ENCODE measurements around the gene LINGO3. TPM values are rescaled to one million over a fixed set of nuclear protein-coding genes. Genes with fewer than 3 reads are reported as not detected.

The LINGO3 gene
- total RNA-seq, 4 donors from 2014 or later: 0.45 TPM; not detected in 3

DNA sequence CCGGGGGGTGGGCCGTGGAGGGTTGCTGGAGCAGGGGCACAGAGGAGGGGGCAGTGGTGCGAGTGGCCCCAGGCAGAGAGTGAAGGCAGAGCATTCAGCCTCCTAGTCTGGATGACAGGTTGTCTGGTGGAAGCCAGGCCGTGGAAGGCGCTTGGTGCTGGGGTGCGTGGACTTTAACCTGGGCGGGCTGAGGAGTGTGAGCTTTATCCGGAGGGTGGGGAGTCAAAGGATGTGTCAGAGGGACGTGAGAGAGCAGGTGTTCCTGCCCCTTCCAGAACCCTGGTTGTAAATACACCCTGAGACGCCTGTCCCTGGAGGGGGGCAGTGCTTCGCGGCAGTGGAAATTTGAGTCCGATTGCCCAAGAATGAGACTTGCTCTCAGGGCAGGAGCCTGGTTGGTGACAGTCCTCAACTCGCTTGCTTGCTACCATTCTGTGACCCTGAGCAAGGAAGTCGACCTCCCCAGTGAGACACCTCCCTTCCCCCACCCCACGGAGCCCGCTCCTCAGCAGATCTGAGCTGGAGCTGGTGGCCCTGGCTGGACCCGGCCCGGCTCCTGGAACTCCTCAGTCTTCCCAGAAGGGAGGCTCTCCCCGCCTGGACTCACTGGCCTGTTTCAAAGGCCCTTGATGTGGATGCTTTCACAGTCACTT, 22.8 kb upstream of the LINGO3 start:
- intact Hi-C loops (cut with DNase I): loop anchor here (5.0 kb wide), 1 partner anchor 93 kb away; the partner anchor contains the start of genes PLEKHJ1 and SF3A2
- Histone ChIP-seq H3K36me3 (no peaks in the 10 kb centered on the region), H3K27ac (no peak overlapping the region), H3K4me3 (replicated peaks in 1 of 3) (no peak overlapping the region), H3K9me3 (no peaks in the 10 kb centered on the region), H3K27me3 (no peaks in the 10 kb centered on the region), H3K4me1 (peaks cover 40 to 60% of the 10 kb centered on the region in 2 donors)
- no peak for TF ChIP-seq POLR2A (IDR thresholded peaks at IDR 0.05)
- TF ChIP-seq CTCF (IDR thresholded peaks at IDR 0.05): no peak
- DNase-seq: peak; percentile 14 to 20
- 70 to 78% methylated on average over 18 to 19 of the region's 20 CpGs for WGBS, 2 donors

GRCh38 chr19:2330255-2330631, 22.3 kb upstream of the LINGO3 start:
- Histone ChIP-seq H3K4me1 (peaks cover 40 to 60% of the 10 kb centered on the region in 2 donors), H3K27ac (no peak overlapping the region), H3K9me3 (no peaks in the 10 kb centered on the region), H3K4me3 (replicated peaks in 1 of 3) (no peak overlapping the region), H3K27me3 (no peaks in the 10 kb centered on the region), H3K36me3 (no peaks in the 10 kb centered on the region)
- no peak for TF ChIP-seq CTCF (IDR thresholded peaks at IDR 0.05)
- TF ChIP-seq POLR2A (IDR thresholded peaks at IDR 0.05): no peak
- WGBS, 2 donors: 82 to 85% methylated on average over 10 of the region's 10 CpGs
- intact Hi-C loops (cut with DNase I): loop anchor here (5.0 kb wide), 1 partner anchor 93 kb away; the partner anchor contains the start of genes PLEKHJ1 and SF3A2
- no peak for DNase-seq

- Histone ChIP-seq H3K9me3 (no peaks in the 10 kb centered on the region), H3K27ac (no peak overlapping the region), H3K27me3 (no peaks in the 10 kb centered on the region), H3K4me1 (peaks cover 40 to 60% of the 10 kb centered on the region in 2 donors), H3K36me3 (no peaks in the 10 kb centered on the region), H3K4me3 (replicated peaks in 1 of 3) (peak overlapping the region in 2 of 3 donors; percentile 60 to 84)
- intact Hi-C loops (cut with DNase I): no loop called here
- DNase-seq: no peak
- 62 to 68% methylated on average over 13 of the region's 13 CpGs for WGBS, 2 donors
- no peak for TF ChIP-seq CTCF (IDR thresholded peaks at IDR 0.05)
- TF ChIP-seq POLR2A (IDR thresholded peaks at IDR 0.05): no peak
These were observed 21.6 kb upstream of the LINGO3 start for GRCh38 chr19:2329501-2329916.

GRCh38 chr19:2329149-2329478, 21.2 kb upstream of the LINGO3 start:
- H3K9me3 ChIP-seq: no peaks in the 10 kb centered on the region
- intact Hi-C loops (cut with DNase I): no loop called here
- H3K27me3 ChIP-seq: no peaks in the 10 kb centered on the region
- H3K4me3 ChIP-seq (replicated peaks in 1 of 3): peak overlapping the region; percentile 60 to 92 (median 84)
- 4 to 12% methylated on average over 5 to 16 of the region's 16 CpGs for WGBS, 2 donors
- H3K27ac ChIP-seq: peak overlapping the region in 1 of 3 donors; percentile 35
- no peaks in the 10 kb centered on the region for H3K36me3 ChIP-seq
- TF ChIP-seq CTCF (IDR thresholded peaks at IDR 0.05) (no peak), POLR2A (IDR thresholded peaks at IDR 0.05) (no peak)
- peaks cover 40 to 60% of the 10 kb centered on the region in 2 donors for H3K4me1 ChIP-seq
- no peak for DNase-seq

DNA sequence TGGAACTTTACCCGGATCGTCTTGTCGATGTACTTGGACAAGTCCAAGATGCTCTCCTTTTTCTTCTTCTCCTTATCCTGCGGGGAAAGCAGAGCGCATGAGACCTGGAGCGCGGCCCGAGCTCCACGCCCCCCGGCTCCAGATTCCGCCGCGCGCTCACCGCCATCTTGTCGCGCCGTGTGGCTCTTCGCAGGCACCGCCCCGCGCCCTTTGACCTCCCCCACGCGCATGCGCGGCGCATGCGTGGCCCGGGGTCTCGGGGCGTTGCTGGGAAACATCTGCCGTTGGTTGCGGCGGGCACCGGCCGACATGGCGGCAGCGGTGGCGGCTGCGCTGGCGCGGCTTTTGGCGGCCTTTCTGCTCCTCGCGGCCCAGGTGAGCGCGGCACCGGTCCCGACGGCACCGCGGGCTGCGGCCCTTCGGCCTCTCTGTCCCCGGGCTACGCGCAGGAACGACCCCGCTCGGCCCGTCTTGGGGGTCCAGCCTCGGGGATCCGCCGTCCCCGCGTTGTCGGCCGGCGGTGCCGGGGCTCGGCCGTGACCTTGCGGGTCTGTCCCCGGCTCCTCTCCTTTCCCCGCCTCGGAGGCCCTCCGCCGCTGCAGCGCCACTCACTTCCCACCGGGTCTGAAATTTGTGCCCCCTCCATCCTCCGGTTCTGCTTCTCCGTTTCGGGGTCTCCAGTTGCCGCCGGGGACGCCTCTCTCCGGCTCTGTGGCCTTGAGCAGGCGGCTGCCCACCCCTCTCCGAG, 20.6 kb upstream of the LINGO3 start, which contains the start of the genes LSM7 and SPPL2B:
LSM7 (minus strand) TSS at position 186 of the 748 bp plus-strand sequence; CDS start at position 166, 20 bp downstream.
SPPL2B (plus strand) TSS at position 284 of the 748 bp plus-strand sequence; CDS start at position 310, 26 bp downstream.
- Histone ChIP-seq H3K27me3 (no peaks in the 10 kb centered on the region), H3K36me3 (peaks cover 0 to 2% of the 10 kb centered on the region in 2 donors), H3K27ac (peak within 1 kb of the TSS in 2 of 3 donors; percentile 24 to 35), H3K9me3 (no peaks in the 10 kb centered on the region), H3K4me3 (replicated peaks in 1 of 3) (peak within 1 kb of the TSS; percentile 60 to 92 (median 84)), H3K4me1 (peaks cover 40 to 56% of the 10 kb centered on the region in 2 donors)
- TF ChIP-seq CTCF (IDR thresholded peaks at IDR 0.05) (no peak), POLR2A (IDR thresholded peaks at IDR 0.05) (peak in 1 of 2 donors; percentile 80)
- intact Hi-C loops (cut with DNase I): no loop called here
- WGBS, 2 donors: 1% methylated on average over 48 to 57 of the region's 89 CpGs
- DNase-seq: peak; percentile 89 to 91
